SU-DHL-6 (cell line): ENCODE results near the gene RBM43.

ENCODE experiments used
- CTCF ChIP-seq: fragments of 200-600 bp; sonication (generic); IDR thresholded peaks from one replicate; pipeline ENCODE4 v1.5.1; 2017; ENCODE audit warnings: antibody characterized with exemption, mild to moderate bottlenecking, low read length, moderate library complexity; ENCODE audit not compliant: insufficient read depth, poor library complexity, severe bottlenecking
- EZH2phosphoT487 ChIP-seq: fragments of 200-600 bp; sonication (generic), shearing (Covaris generic); conservative IDR thresholded peaks from 2 replicates; pipeline ENCODE4 v1.6.1; 2018; ENCODE audit warnings: mild to moderate bottlenecking, antibody characterized with exemption, low read length, moderate library complexity, mixed read lengths

DNA sequence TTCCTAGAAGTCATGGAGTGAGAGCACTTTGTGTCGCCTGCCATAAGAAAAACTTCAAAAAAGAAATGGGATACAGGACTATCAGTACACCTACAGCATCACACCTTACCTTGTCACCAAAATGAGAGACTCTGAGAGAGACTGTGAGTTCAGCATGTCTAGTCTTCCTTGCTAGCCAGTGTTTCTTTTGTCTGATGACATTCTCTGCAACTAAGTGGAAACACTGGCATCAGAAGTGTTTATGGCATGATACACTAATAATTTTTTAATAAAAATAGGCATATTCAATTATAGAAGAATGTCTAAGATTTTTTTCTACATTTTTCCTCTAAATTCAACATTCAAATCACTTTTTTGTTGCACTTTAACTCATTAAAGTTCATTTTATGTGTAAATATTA is 9.0 kb downstream of the RBM43 start:
- TF ChIP-seq CTCF (no peak), EZH2phosphoT487 (no peak)
